IPS-11a (cell line): ENCODE results near the gene DPPA2.

Experiments used
- H3K4me3 ChIP-seq: one replicate; pipeline ENCODE4 v1.5.1; 2013; ENCODE audit warnings: low read depth, low read length, control low read depth

The DPPA2 gene

DNA sequence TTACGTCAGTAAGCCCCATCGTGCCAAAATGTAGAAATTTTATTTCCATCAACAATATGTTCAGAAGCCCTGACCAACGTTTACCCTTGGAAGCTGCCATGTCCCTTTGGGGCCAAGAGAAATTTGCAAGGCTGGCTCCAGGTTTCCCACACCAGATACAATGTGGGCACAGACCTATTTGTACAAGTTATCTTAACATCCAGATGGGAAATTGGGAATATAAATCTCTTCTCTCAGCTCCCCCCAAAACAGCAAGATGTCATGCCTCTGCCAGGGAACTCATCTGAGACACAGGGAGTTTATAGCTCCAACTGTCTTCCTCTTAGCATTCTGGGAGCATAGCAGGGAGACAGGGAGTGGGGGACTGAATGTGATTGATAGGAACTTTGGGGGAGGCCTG is 9.3 kb upstream of the DPPA2 start:
- no peak overlapping the region for H3K4me3 ChIP-seq

DNA sequence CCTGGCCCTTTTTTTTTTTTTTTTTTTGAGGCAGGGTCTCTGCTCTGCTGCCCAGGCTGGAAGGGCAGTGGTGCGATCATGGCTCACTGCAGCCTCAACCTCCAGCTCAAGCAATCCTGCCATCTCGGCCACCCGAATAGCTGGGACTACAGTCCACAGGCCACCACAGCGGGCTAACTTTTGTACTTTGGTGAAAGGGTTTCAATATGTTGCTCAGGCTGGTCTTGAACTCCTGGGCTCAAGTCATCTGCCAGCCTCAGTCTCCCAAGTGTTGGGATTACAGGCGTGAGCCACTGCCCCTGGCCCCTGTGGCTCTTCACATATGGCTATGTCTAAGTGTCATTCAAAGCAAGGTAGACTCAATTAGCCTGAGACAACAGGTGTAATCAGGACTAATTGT is 8.8 kb upstream of the DPPA2 start:
- no peak overlapping the region for H3K4me3 ChIP-seq

DNA sequence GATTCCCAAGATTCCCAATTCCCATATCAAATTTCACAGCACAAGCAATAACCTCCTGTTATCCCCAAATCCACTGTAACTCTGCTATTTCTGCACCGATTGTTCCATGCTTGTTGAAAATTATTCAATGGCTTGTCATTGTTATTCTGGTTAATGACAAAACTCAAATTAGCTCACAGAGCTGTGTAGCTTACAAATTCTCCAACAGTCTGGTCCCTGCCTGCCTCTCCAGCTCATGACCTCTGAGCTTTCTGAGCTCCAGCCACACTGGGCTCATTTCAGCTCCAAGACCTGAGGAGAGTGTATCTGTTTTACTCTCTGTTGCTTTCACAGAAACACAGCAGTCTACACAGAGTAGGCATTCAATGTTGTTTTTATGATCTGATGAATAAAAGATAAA is 3.3 kb downstream of the DPPA2 start:
- H3K4me3 ChIP-seq: no peak overlapping the region

DNA sequence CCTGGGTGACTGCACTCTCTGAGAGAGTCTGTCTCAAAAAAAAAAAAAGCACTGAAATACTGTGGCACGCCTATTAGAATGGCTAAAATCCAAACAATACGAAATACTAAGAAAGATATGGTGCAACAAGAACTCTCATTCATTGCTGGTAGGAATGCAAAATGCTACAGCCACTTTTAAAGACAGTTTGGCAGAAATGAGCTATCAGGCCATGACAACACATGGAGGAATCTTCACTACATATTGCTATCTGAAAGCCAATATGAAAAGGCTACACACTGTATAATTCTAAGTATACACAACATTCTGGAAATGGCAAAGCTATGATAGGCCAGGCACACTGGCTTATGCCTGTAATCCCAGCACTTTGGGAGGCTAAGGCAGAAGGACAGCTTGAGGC is 18.8 kb downstream of the DPPA2 start:
- H3K4me3 ChIP-seq: no peak overlapping the region

DNA sequence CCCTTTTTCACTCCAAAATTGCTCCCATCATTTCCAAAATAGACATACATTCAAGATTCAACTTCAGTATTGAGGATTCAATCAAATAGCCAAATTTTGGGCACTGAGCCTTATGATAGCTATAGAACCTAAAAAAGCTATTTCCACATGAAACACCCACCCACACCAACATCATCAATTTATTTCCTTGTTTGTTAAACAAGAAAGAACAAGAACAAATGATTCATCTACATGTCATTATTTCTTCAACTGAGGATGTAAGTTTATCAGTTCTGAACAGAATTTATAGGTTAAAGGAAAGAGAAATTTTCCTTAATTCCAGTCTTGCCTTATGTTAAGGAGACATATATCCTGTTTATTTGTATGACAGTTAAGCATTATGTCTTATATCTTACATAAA is 32.2 kb downstream of the DPPA2 start:
- no peak overlapping the region for H3K4me3 ChIP-seq

DNA sequence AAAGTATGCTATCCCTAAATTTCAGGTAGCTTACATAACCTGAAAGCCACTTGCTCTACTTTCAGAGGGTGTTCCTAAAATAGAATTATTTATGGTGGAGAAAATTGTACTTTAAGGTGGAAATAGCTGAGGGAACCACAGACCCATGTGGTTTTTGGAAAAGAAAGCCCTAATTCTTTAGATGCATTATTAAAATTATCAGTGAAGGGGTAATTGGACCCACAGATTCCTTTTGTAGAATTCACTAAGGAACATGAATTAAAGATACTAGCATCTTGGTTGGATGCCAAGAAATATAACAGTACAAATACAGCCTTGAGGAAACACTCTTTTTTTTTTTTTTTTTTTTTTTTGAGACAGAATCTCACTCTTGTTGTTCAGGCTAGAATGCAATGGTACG is 37.8 kb downstream of the DPPA2 start:
- no peak overlapping the region for H3K4me3 ChIP-seq

DNA sequence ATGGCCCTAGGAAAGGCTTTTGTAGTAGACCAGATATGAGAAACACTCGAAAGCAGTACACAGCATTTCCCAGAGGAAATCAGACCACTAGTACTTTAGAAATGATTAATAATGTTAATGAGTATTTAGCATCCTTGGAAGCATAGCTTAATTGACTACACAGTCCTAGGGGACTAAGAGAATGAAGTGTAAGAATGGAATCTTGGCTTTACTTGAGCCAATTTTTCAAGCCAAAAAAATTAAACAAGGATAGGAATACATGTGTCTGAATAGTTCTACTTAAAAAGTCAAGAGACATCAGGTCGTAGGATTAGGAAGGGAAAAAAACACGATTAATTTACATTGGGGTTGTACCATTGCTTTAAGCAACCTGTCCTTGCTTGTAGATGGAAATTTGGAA is 38.2 kb downstream of the DPPA2 start:
- H3K4me3 ChIP-seq: no peak overlapping the region

DNA sequence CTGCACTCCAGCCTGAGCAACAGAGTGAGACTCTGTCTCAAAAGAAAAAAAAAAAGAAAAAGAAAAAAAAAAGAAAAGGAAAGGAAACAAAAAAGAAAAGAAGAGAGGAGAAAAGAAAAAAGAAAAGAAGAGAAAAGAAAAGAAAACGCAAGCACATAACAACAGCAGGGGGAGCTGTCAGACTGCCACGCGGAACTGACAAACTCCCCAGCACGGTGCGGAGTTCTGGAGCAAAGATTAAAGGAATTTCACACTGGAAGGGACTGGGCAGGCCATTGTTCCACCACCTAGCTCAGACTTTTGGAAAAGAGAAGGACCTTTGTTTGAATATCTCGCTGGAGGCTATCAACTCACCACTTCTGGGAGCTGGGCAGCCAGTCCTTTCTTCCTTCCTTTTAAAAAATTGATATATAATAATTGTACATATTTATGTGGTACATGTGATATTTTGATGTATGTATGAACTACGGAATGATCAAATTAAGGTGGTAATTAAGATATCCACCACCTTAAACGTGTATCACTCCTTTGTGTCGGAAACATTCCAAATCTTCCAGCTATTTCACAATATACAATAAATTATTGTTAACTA is 40.5 kb downstream of the DPPA2 start:
- H3K4me3 ChIP-seq: no peak overlapping the region

DNA sequence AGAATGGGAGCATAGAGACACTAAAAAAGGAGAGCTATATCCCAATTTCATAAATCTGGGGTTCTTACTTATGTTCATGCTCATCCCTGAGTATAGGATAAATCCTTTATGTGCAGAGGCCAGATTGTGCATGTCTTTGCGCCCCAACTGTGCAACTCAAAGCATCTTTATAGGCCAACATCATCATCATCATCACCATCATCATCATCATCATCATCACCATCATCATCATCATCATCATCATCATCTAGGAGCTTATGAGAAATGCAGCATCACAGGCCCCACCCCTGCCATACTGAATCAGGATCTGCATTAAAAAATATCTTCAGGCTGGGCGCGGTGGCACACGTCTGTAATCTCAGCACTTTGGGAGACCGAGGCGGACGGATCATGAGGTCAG is 45.5 kb downstream of the DPPA2 start:
- H3K4me3 ChIP-seq: no peak overlapping the region

DNA sequence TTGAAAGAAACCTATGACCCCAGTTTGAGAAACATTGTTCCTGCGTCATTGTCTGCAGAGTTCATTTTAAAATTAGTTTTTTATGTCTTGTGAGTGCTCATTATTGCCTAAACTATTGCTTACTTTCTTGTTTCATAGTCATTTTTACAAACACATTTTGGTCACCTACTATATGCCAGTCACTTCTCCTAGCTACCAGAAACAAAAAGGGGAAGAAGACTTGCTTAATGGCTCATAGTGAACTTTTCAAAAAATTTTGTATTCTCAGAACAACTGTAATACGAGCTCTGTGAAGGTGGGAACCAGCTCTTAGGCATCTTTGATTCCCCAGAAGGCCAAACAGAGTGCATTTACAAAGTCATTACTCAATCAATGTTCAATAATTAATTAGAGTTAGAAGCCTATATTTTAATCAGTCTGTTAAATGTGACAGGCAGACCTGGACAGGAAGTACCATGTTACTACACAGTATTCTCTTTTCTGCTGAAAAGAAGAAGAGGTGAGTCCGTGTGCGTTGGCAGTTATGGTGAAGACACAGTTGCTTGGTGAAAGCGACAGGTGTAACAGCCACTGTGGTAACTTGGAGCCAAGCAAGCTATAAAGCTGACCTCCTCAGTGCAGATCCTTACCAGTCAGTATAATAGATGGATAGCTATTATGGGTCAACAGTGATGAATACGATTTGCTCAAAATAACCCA is 46.6 kb downstream of the DPPA2 start:
- no peak overlapping the region for H3K4me3 ChIP-seq

DNA sequence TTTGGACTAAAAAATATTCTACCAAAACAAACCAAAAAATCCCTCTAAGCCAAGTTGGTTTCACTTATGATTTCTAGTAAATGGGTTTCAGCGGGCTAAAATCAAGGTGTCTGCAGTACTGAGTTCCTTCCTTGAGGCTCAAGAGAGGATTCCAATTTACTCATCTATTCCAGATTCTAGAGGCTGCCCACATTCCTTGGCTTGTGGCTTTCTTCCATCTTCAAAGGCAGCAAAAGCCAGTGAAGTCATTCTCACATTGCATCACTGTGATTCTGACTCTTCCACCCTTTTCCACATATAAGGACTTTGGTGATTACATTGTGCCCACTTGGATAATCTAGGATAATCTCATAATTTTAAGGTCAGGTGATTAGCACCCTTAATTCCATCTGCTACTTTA is 48.1 kb downstream of the DPPA2 start:
- H3K4me3 ChIP-seq: no peak overlapping the region

DNA sequence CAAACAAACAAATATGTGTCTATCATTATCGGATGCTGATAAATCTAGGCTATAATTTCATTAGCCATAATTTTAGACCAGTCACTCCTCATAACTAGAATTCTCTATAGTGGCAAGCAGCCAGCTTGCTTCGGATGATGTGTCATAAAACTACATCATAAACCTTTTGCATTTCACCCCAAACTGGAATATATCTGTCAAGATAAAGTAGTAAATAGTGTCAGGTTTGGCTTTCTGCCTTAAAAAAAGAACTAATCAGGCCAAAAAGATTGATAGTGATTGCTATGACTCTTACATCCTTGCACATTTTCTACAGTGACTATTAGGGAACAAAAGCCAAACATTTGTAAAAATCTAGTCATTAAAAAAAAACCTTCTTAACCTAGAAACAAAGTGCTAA is 51.0 kb downstream of the DPPA2 start:
- no peak overlapping the region for H3K4me3 ChIP-seq

DNA sequence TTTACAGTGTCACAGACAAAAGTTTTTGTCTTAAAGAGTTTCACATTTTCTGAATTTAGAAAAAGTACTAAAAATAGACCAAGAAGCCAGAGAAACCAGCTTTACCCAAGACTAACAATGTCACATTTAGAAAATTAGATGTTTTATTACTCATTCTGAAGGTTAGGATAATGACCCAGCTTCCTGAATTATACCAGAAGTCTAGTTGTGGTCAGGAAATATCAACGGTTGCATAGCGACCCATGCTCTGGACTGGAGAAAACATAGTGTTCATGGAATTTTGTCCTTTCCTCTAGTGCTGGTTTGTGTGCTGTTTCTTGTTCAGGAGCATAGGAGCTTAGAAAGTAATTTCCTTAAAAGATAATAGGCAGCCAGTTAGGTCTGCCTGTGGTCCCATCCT is 59.0 kb downstream of the DPPA2 start:
- H3K4me3 ChIP-seq: no peak overlapping the region

DNA sequence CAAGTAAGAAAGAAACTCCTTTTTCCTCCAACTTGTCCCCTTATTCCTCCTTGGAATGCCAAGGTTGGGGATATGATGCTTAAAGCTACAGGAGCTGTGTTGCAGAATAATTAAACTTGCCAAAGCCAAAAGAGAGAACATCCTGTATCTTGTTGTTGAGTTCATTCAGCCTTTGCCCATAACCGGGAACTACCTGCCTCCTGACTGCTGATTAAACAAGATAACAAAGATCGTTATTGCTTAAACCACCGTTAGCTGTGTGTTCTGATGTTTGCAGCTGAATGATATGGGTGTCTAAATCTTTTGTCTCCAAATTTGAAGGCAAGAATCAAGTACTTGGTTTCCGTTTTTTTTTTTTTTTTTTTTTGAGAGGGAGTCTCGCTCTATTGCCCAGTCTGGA is 61.5 kb downstream of the DPPA2 start:
- H3K4me3 ChIP-seq: no peak overlapping the region

DNA sequence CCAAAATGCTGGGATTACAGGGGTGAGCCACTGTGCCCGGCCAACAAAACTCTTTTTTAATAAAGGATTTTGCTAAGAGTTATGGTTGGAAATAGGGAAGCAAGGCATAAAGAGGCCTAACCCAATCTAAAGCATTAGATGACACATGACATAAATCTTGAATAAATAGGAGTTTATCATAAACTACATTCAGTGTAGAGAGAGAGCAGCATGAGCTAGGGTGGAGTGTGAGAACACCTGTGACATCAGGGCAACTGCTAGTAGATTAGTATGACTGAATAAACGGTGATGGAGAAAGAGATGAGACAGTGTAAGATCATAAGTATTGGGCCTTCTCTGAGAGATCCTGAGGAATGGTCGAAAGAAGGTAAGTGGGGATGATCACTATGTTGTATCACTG is 63.7 kb downstream of the DPPA2 start:
- no peak overlapping the region for H3K4me3 ChIP-seq
